Stimulated activated CD4-positive, alpha-beta T cell treated with anti-CD3 and anti-CD28 coated beads, Interleukin-1b, Interleukin-23, amount 100 ng/mL, for 1 hour (primary cell): Measurements from ENCODE around the gene SP140L.
A peak's percentile ranks its signal among the peaks of the same experiment; 100 is the strongest.
"Not testable (repeated sequence)": the region's sequence is repeated elsewhere in the genome, so short reads cannot be mapped to it uniquely, and the experiment has no call there.

Source experiments
- DNase-seq, 2 donors: peaks; one replicate each; pipeline ENCODE4 v3.0.0-alpha.2; 2020; ENCODE audit warnings: low read depth in 2 of 2

SP140L gene

DNA sequence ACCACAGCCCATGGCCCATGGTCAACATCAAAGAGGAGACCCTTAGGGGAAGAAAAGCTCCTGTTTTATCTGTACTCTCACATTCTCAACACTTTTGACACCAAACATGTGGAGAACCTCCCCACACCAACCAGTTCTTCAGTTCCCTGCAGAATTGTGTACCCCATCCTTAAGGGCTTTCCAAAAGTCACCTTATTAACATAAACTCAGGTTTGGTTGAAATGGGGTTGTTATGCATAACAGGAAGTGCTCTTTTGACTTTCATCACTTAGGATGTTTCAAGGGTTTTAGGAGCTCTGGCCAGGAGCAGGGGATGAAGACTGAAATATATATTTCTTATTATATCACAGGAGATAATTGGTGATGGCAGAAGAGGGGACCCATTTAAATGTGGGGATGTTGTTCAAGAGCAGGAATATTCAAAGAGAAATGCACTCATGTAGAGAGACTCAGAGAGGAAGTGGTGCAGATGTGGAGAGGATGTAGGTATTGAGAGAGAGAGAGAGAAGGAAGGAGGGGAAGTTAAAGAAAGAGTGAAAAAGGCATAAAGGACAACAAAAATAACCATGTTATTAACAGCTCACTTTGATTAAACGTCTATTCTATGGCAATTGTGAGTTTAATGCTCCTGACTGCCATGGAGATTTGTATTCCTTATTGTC lies 35.2 kb downstream of the SP140L start:
- no peak for DNase-seq

DNA sequence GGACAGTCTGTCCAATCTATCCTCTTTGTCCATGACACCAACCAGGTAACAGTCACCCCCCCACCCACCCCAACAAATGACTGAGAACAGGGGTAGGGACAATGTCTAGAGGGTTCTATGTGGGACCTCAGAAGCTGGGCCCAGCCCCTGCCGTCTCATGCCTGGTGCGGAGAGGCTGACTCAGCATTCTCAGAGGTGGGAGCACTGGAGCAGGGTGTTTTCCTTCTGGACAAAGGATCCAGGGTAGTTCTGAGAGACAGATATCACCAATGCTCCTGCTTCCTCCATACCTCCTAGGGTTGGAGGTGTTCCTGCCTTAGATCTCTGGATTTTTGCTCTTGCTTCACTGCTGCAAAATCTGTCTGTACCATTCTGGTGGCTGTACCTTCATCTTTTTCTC lies 55.1 kb downstream of the SP140L start:
- DNase-seq: no peak

DNA sequence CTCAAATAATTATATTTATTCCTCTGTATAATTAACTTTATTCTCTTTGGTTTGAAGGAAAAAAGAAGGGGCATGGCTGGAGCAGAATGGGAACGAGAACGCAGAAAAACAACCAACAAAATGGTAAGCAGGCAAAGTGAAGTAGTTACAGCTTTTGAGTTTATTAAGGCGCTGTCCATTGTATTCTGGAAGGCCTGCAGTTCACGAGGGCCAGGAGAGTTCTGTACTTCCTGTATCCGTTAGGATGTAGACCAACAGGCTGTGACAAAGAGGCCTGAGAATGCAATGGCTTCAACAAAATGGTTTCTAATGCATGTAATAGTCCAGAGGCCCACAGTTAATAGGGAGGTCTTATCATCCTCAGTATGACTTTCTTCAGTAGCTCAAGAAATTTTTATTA lies 56.5 kb downstream of the SP140L start:
- DNase-seq: no peak

DNA sequence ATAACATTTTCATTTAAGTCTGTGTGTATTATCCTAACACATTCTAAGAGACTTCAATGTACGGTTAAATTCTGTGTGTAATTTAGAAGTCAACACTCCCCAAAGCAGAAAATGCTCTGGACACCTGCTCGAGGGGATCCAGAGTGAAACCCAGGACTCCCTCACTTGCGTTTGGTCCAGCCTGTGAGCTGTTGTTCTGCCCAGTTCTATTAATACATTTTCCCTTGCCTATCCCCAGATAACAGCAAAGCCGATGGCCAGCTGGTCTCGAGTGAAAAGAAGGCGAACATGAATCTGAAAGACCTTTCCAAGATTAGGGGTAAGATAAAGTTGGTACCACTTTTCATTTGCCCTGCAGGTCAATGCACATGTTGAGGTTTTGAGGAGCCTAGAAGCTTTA lies 58.0 kb downstream of the SP140L start:
- no peak for DNase-seq

DNA sequence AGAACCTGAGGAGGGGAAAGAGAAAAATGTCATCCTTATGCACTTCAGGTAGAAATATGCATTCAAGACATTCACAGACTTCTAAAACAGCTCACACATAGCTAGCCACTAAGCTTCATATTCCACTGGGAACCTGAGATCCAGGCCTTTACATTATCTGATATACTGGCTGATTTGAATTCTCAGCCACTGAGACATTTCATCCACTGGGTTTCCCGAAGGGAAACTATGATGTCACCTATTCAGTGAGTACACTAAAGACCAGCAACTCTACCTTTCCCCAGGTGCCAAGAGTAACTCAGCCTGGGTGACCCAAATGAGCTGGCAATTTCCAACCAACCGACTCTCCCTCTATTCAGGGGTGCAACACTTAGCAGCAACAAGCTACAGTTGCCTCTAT lies 67.3 kb downstream of the SP140L start:
- no peak for DNase-seq

DNA sequence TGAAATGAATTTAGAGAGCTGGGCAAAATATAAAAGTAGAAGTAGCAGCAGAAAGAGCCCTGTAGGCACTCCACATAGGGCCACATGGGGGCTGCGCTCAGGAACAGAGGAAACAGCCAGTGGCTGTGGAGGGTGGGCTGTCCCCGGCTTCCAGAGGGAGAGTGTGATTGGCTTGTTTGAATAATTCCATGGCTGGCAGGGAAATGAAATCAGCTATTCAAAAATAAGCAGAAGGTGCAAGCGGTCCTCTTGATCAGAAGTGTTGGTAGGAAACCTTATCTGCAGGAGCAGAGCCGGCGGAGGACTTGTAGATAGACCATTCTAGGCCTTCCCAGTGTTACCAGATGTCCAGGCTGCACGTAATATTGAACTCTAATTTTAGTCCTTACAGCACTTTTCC lies 71.7 kb downstream of the SP140L start:
- not testable (repeated sequence) for DNase-seq

DNA sequence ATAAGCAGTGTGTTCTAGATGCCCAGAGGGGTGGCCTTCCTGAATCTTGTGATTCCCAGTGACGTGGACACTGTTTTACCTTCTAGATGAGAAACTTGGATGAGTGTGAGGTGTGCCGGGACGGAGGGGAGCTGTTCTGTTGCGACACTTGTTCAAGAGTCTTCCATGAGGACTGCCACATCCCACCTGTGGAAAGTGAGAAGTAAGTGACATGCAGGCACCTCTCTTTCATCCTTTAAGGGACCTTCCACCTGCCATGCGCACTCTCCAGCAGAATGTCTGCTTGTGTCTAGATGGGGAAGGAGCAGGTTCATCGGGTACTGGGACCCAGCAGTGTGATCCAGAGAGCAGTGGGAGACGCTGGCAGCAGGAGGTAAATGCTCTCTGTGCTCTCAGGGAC lies 73.0 kb downstream of the SP140L start:
- DNase-seq: no peak

DNA sequence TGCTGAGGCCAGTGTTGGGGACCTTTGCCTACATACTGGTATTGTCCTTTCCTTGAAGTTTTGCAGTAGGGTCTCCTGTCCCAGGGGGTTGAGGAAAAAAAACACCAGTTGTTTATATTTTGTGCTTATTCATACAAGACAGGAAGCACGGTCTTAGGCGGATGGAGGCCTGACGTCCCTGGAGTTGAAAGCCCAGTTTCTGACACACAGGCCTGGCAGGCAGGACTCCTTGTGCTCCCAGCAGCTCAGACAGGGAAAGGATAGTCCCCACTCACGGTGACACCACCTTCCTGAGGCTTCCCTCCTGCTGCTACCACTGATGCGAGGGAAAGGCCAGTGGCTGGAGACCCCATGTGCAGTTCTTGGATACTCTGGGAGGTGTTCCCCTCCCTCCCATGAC lies 73.5 kb downstream of the SP140L start:
- no peak for DNase-seq

DNA sequence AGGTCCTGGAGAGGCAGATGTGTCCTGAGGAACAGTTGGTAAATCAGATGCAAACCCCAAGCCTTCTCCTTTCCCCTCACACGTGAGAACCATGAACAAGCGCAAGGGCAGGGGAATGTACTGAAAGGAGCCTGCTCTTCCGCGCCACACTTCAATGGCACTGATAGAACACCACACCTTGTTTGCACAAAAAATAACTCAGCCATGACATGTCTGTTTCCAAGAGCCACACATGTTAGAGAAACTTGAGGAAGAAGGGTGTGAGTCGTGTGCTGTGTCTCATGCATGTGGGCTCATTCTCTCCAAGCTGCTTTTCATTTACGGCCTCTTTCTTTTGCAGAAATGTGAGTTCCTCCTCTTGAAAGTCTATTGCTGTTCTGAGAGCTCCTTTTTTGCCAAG lies 74.0 kb downstream of the SP140L start:
- not testable (repeated sequence) for DNase-seq

DNA sequence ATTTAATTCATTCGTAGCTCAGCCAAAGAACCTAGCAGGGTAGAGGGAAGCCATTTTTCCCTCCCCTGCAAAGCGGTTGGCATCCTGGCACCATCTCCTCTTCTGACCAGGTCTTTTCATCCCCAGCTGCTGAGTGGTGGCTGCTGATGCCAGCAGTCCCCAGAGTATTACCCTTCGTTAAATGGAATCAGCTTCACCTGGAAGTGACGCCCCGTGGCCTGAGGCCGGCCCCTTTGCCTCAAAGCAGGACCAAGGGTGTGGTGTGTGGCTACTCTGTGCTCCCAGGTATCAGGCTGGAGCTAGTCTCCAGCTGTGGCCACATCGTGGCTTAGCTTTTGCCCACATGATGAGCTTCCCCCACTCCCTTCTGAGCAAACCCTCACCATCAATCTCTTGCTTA lies 76.8 kb downstream of the SP140L start:
- DNase-seq: no peak

DNA sequence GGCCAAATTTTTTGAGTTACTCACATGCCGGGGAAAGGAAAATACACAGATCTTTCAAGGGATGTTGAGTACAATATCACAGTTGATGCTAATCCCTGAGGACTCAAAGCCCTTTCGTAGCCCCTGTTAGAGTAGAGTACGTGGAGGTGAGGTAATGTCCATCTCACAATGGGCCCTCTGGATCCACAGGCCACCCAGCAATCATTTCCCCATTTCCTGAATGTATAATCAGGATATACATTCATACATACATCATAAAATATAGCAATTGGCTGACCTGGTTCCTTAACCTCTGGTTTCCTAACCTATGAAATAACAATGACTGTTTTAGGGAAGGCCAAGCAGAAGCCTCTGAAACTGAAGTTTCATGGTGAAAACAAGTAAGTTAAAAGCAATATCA lies 78.8 kb downstream of the SP140L start:
- DNase-seq: no peak

DNA sequence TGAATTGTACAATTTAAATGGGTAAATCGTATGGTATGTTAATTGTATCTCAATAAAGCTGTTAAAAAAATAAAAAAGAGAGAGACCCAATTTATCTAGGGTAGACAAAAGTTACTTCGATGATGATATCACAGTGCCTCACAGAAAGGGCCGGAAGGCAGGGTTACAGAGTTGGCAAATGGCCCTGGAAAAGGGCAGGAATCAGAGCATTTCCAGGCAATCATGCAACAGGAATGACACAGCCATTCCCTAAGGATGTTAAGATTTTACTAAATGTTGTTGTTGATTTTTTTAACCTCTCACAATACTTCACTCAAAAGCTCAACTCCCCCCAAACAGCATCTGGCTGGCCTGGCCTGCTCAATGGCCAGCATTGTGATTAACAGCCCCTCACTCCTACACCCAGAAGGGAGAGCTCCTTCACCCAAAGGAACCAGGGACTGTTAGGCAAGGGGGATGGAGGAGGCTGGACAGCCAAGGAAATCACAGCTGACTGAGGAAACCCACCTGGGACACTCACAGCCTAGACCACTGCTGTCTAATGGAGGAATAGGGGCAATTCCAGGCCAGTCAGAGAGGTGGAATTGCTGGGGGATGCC lies 81.3 kb downstream of the SP140L start:
- no peak for DNase-seq

DNA sequence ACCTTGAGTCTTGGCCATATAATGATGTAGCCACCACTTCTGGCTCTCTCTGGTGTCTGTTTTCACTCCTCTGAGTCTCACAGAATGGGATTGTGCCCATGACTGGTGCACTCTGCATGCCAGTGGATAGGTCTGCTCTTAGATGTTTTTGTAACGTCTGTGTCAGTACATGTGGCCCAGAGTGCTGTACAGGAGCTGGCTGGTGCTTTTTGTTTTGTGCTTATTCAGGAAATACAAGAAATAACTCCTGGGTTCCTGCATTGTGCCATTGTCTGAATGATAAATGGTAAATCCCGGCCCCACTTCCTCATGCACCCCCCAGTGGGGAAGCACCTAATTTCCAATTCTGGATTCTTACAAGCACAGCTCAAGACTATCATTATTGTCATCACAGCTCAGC lies 82.3 kb downstream of the SP140L start:
- DNase-seq: not testable (repeated sequence)

DNA sequence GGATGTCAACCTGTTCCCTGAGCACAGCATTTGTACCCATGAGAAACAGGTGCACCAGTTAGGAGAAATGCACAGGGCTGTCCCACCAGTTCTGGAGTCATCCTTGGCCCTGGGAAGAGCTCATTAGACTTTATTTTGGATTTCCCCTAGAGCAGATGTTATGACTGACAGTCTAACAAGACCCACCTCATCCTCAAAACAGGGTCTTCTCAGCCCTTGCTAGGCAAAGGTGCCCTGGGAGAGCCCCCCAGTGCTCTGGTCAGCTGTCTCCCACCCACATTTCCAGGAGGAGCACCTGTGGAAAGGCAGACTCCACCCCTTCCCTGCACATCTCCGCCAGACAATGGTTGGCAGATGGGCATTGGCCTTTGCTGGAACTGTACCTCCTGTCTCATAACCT lies 83.3 kb downstream of the SP140L start:
- DNase-seq: no peak

DNA sequence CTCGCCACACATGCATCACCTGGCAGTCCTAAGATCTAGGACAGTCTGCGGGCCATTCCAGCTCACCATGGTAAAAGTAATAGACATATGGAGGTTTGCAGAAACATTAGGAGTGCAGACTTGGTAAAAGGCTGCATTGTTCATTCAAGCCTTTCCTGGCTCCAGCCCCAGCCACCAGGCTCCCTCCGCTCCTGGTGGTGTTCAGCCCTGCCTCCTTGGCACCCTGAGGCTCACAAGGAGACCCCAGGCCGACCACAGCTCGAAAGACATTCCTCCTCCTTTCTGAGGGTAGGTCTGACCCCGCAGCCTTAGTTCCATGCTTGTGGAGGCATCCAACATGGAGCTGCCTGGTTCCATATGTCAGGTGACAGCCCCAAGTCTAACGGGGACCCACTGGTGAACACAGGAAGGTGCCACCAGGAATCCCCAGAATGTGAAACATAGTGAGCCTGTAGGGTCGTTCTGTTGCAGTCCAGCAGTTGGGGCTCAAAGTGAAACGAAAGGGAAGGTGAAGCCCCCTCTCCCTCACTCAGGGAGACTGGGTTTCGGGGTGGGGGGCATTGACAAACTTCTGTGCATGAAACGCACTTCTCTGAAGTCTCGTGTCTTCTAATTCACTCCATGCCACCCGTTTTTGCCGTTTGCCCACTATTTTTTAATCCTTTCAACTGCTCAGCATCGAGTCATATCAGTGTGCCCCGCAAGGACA lies 84.0 kb downstream of the SP140L start:
- DNase-seq: no peak

DNA sequence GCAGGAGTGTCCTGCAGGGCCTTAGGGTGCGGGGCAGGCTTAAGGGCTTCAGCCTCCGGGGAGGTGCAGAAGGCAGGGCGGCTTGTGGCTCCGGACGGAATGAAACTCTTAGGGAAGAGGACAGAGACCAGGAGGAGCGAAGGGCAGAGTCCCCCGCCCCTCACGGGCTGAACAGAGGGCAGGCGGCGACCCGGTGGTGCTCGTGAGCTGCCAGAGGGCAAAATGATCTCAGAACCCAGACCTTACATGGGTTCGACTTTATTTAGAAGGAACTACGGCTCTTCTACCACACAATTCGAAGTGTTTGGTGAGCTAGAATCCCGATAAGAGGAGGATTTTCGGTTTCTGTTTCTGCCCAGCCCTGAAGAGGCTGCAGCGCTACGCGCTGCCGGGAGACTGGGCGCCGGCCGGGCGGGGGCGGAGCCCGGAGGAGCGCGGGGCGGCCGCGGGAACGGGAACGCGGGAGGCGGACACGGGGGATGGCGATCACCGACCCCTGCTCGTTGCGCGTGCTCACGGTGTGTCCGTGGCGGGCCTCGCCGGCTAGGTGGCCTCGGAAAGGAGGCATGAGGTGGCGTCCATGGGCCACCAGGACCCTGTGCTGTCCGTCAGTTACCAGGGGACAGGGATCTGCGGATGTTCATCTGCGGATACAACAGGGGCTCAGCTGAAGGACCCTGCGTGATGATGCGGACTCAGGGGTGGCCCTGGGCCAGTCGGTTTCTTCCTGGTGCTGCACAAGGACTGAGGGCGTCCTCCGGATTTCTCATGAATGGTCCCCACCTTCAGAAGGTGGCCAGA lies 84.8 kb downstream of the SP140L start:
- no peak for DNase-seq

DNA sequence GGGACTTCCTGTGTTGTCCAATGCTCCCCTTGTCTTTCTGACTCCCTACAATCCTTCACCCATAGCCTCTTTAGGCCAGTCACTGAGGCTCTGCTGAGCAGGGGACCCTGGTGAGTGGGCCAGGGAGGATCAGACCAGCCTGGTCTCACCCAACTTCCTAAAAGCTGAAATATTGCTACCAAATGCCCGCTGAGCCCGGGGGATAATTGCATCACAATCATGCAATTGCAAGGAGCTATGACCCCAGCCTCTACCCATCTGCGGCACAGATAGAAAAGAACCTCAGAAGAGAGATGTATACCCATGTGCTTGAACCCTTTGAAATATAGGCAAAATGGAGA lies 85.3 kb downstream of the SP140L start:
- no peak for DNase-seq

DNA sequence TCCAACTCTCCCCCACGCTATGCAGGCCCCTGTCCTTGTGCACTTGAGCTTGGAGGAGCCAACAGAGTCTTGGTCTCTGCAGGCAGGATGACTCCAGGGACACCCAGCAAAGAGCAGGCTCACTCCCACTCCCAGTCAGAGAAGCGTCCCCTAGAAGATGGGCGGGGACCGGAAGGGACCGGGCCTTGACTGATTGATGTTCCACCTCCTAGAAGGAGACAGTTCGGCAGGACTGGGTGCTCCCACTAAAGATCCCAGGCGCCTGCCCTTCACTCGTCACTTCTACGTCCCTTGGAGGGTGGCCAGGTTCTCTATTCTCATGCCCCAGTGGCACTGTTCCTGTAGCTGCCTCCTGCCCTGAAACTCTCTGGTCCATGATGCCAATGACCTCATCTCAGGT lies 85.9 kb downstream of the SP140L start:
- DNase-seq: no peak

DNA sequence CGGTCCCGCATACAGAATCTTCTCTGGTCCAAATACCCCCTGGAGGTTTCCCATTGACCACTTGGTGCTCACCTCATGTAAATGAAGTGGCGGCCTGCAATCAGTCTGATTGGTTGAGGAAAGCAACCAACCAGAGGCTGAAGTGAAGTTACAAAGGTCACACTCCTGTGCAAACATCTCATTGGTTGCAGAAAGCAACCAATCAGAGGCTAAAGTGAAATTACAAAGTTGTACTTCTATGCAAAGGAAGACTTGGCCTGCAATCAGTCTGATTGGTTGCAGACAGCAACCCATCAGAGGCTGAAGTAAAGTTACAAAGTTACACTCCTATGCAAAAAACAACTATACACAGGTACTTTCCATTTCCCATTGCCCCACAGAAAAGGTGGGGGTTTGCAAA lies 86.5 kb downstream of the SP140L start:
- DNase-seq: no peak

DNA sequence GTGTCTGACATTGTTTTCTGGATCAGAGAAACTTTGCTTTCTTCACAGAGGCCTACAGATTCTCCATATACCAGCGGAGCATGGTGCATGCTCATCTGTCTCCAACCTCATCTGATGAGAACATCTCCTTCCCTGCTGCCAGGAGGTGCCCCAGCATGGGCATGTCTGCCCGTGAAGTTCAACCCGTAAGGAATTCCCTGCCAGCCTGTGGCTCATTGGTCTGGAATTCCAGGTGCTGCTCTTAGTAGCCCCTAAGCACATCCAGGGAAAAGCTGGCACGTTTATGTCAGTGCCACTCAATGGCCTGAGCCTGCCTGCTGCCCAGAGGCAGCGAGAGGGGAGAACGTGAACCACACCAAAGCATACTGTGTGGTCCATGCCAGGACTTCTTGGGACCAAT lies 87.3 kb downstream of the SP140L start:
- DNase-seq: no peak

DNA sequence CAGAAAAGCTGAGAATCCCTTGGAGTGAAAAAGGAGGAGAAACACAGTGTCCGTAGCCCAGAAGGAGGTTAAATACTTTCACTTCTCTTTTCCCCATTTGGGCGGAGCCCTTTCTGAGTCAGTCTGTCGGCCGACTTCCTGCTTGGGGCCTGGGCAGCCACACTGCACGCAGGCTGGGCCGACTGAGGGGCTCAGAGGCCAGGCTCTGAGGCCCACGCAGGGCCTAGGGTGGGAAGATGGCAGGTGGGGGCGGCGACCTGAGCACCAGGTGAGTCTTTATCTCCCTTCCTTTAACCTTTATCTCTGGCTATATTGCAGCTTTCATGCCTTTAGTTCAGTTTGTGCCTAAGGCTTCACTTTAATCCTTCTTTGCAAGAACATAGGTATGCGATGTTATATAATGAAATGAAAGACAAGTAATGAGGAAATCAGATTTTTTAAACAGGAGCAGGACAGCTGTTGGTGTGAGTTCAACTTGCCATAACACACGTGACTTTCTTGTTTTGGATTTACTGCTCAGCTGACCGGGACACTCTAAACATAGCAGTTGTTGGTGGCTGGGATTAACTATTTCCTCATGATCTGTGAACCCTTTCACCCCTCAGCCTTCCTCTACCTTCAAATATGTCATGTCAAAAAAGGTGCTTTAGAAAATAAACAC lies 89.2 kb downstream of the SP140L start, which contains the start of gene SP100:
SP100 (plus strand) TSS at position 141 of the 661 bp plus-strand sequence; CDS start at position 237, 96 bp downstream.
- DNase-seq: peak; percentile 44

DNA sequence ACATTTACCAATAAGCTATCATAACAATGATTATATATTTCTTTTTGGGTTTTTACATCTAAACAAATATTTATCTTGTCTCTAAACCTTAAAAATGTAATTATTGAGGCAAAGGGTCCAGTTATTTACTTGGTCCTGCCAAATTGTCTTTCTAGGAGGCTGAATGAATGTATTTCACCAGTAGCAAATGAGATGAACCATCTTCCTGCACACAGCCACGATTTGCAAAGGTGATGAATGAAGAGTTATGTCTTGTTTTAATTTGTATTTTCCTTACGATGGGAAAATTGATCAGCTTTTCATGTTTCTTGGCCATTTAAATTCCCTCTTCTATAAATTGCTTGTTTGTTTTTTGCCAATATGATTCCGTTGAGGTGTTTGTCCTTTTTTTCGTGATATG lies 90.4 kb downstream of the SP140L start:
- DNase-seq: no peak
